GM15510 (cell line): ENCODE results near the gene EVPLL.
A peak's percentile ranks its signal among the peaks of the same experiment; 100 is the strongest.

ENCODE experiments used
- POLR2A ChIP-seq: IDR thresholded peaks from 3 replicates; pipeline ENCODE4 v1.6.1; 2011; ENCODE audit warnings: borderline replicate concordance; ENCODE audit not compliant: insufficient read length; ENCODE audit errors: extremely low read depth

The EVPLL gene

GRCh38 chr17:18377437-18378204 lies at the start of gene EVPLL:
EVPLL (plus strand) TSS chr17:18377778; CDS start chr17:18380938, 3,160 bp downstream.
- TF ChIP-seq POLR2A = no peak

- TF ChIP-seq POLR2A = no peak
Observed at GRCh38 chr17:18328643-18329204, 48.9 kb upstream of the EVPLL start.

DNA sequence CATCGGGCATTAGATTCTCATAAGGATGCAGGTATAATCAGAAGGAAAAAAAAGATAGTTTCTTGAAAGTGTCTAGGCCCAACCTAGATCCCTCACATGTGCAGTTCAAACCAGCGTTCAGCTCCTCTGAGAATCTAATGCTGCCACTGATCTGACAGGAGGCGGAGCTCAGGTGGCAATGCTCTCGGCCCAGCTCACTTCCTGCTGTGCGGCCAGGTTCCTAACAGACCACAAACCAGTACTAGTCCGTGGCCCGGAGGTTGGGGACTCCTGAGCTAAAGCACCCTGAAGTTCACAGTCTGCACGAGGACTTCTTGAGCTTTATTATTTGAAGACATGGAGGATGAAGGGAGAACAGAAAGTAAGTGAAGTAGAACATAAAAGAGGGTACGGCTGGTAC lies 45.7 kb upstream of the EVPLL start:
- TF ChIP-seq POLR2A = no peak

DNA sequence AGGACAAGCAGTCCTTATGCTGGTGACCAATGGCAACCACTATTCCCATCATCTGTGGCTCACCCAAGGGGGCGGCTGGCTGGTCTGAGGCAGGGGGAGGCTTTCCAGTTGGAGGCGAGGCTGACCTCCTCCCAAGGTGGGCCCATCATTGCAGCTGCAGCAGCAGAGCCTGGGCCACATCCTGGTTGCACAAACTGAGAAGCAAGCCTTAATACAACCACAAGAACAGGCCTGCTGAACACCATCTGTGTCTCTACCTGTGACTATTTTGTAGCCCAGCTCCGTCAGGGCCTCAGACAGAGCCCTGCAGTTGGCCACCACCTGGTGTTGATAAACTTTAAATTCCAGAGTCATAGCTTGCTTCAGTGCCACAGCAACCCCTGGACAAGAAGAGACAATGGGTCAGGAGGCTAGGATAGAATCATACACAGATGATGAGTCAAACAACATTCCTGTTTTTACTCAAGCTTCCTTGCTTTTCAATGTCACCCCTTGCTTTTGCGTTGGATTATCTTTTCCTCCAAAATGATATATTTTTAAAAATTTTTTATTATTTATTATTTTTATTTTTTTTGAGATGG lies 44.6 kb upstream of the EVPLL start:
- no peak for TF ChIP-seq POLR2A

DNA sequence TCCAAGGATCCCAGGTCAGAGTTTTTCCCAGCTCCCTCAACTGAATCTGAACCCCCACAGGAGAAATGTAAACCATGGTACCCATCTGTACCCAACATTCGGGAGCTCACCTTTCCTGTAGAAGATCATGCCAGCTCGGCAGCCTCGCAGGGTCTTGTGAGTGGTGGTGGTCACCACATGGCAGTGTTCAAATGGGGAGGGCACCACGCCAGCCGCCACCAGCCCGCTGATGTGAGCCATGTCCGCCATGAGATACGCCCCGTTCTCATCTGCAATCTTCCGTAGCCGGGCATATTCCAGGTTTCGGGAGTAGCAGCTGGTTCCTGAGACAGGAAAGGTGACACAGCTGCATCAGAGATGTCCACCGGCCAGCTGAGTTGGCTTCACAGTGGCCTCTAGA lies 37.6 kb upstream of the EVPLL start:
- no peak for TF ChIP-seq POLR2A

DNA sequence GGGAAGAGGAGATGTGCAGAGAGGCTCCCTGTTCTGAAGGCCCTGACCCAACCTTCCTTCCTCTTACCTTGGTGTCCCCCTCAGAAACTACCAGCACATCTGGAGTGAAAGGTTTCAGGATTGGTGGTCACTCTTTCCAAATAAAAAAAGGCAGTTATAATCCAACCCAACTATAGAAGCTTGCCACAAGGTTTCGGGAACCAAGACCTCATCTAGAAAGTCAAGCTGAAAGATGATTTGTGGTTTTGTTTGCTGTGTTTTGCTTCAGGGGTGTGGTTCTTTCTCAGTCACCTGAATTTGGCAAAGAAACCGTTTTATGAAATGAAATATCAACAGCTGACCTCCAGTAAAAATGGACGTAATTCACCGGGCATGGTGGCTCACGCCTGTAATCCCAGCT lies 33.6 kb upstream of the EVPLL start:
- no peak for TF ChIP-seq POLR2A

- TF ChIP-seq POLR2A = no peak
Observed at GRCh38 chr17:18353541-18353940, 24.0 kb upstream of the EVPLL start.

DNA sequence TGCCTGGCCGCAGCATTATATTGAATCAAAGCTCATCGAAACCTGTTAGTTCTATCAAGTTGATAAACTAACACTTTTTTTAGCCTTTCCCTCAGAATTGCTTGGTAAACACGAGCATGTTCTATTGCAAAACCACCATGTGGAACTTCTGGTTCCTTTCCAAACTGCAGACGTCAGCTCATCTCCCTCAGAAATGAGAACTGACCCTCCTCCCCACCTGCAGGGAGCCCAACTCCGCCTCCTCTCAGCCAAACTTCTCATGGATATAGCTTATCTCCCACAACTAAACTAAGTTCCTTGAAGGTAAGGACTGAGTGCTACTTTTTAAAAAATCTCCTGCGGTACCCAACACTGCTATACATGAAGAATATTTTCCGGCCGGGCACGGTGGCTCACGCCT lies 21.0 kb upstream of the EVPLL start:
- no peak for TF ChIP-seq POLR2A

DNA sequence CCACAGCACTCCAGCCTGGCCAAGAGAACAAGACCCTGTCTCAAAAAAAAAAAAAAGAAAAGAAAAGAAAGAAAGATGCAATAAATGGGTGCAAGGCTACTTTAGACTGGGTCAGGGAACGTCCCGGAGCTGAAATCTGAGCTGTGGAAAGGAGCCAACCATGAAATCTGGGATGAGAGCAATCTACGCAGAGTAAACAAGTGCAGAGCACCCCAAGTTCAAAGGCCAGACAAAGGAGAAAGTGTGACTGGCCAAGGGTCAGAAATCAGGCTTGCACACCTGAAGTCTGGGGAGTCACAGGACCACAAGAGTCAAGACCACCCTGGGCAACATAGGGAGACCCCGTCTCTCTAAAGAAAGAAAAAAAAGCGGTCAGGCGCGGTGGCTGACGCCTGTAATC lies 17.1 kb upstream of the EVPLL start:
- TF ChIP-seq POLR2A = no peak

DNA sequence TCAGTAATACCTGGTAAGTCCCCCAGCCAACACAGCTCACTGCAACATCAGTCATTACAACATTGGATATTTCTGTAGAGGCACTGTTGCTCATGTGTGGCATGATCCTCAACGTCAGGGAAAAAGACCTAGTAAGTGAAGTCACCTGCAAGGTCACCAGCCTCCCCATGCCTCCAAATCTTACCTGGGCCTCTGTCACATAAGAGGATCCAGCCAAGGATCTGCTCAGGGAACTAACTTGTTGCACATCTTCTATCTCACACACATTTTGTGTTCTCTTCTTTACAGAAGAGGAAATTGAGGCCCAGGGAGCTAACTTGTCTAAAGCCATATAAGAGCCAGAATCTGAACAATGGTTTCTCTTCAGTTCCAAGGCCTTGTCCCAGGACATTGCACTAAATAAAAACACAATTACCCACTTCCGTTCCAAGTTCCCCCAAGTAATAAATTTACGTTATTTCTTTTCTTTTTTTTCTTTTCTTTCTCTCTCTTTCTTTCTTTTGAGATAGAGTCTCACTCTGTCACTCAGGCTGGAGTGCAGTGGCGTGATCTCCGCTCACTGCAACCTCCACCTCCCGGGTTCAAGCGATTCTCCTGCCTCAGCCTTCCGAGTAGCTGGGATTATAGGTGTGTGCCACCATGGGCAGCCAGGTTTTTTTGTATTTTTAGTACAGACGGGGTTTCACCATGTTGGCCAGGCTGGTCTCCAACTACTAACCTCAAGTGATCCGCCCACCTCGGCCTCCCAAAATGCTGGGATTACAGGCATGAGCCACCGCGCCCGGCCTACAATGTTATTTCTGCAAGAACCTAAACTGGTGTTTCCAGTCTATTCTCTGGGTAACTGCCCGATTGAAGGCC lies 15.5 kb upstream of the EVPLL start:
- no peak for TF ChIP-seq POLR2A

DNA sequence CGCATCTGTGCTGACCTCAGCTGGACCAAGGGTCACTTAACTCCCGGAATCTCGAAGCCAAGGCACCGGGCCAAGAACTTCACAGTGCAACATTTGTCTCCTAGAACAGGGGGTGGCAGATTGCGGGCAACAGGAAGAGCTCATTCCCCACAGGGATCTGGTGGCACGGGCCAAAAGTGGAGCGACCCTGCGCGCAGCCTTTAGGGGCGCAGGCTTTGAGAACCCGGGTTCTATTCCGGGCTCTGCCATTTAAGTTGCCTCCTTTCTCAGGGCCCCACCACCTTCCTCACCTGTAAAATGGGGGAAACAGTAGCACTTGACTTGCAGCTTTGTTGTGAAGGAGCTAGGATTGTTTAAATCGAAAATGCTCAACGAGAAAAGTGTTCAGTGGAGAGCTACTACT lies 14.9 kb upstream of the EVPLL start:
- TF ChIP-seq POLR2A = no peak

DNA sequence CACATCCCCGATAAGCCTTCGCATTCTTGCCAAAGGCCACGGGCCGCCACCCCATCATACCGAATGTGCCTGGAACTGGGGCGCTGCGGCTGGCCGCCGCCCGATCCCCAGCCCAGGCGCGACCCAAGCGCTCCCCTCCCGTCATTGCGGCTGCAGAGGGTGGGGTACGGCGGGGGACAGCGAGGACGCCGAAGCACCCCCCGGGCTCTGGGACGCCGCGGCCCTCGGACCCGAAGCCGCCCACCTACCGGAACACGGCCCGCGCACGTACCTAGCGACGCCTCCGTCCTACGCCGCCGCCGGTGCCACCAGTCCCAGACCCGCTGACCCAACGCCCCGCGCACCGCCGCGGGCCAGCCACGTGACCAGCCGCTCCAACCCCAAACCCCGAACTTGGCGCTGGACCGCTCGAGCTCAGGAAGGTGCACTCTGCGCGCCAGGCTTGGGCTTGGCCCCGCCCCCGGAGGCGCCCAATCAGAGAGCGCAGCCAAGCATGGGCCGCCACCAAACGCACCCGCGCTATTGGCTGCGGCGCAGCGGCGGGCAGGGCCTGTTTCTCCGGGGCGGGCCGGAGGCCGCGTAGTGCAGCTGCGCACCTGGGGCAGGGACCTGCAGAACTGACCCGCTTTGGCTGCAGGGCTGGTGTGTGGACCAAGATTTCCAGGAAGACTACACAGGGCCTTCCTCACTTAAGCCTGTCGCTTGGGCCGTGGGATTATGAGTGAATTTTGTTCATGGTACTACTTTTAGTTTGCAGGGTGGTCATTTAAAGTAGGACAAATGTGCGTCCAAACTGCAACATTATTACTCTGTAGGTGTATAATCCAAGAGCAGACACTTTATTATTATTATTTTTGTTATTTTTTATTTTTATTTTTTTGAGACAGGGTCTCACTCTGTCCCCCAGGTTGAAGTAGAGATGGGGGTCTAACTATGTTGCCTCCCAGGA lies 14.2 kb upstream of the EVPLL start, which contains the start of gene SHMT1:
Gene SHMT1 (minus strand): TSS at position 450 of the 949 bp plus-strand sequence. CDS start 7,569 bp downstream, outside the sequence.
- TF ChIP-seq POLR2A = peak; percentile 88

DNA sequence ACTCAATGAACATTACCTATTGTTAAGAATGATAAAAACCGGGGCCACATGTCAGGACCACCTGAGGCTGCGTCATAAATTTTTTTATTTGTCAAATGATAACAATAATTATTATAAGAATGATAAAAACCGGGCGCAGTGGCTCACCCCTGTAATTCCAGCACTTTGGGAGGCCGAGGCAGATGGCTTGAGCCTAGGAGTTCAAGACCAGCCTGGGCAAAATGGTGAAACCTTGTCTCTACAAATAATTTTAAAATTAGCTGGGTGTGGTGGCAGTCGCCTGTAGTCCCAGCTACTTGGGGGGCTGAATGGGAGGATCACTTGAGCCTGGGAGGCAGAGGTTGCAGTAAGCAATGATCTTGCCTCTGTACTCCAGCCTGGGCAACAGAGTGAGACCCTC lies 13.4 kb upstream of the EVPLL start:
- no peak for TF ChIP-seq POLR2A

DNA sequence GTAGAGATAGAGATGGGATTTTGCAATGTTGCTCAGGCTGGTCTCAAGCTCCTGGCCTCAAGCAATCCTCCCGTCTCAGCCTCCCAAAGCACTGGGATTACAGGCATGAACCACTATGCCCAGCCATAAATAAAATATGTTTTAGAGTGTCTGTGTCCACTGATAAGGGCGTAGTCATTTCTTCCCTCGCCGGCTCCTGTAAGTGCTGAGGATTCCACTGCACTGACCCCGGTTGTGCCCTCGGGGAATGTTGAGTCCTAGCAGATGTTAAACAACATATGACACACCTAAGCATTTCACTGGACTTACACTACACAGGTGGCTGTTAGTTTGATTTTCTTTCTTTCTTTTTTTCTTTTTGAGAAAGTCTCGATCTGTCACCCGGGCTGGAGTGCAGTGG lies 8.6 kb upstream of the EVPLL start:
- no peak for TF ChIP-seq POLR2A
